ENCODE data around the gene KCNMA1.

DNA sequence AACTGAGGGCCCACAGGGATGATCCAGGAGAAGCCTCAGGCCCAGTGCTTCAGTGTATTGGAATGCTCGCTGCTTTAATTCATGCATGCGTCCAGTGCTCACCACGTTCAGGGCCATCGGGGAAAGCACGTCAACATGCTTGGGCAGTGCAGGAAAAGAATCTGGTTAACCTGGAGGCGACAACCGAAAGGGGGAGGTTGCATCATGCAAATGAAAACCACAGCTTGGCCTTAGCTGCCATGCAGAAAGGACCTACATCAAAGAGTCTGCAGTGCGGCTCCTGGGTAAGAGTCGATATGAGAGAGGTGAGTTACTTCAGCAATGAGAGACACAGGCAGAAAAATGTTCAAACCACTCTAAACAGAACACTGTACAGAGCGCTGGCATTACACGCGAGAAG lies 440.1 kb downstream of the KCNMA1 start:
- TF ChIP-seq, protein P1, sequence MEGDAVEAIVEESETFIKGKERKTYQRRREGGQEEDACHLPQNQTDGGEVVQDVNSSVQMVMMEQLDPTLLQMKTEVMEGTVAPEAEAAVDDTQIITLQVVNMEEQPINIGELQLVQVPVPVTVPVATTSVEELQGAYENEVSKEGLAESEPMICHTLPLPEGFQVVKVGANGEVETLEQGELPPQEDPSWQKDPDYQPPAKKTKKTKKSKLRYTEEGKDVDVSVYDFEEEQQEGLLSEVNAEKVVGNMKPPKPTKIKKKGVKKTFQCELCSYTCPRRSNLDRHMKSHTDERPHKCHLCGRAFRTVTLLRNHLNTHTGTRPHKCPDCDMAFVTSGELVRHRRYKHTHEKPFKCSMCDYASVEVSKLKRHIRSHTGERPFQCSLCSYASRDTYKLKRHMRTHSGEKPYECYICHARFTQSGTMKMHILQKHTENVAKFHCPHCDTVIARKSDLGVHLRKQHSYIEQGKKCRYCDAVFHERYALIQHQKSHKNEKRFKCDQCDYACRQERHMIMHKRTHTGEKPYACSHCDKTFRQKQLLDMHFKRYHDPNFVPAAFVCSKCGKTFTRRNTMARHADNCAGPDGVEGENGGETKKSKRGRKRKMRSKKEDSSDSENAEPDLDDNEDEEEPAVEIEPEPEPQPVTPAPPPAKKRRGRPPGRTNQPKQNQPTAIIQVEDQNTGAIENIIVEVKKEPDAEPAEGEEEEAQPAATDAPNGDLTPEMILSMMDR (IDR thresholded peaks at IDR 0.05): no peak
- no peak for TF ChIP-seq POLR2A (IDR thresholded peaks at IDR 0.05)
